ENCODE data around the gene KIAA0825. TPM values are rescaled to one million over a fixed set of nuclear protein-coding genes. Genes with fewer than 3 reads are reported as not detected.
A peak's percentile ranks its signal among the peaks of the same experiment; 100 is the strongest.

KIAA0825 gene
- total and polyA plus RNA-seq, 2 experiments from 2014 or later: 1.7 to 1.8 TPM

DNA sequence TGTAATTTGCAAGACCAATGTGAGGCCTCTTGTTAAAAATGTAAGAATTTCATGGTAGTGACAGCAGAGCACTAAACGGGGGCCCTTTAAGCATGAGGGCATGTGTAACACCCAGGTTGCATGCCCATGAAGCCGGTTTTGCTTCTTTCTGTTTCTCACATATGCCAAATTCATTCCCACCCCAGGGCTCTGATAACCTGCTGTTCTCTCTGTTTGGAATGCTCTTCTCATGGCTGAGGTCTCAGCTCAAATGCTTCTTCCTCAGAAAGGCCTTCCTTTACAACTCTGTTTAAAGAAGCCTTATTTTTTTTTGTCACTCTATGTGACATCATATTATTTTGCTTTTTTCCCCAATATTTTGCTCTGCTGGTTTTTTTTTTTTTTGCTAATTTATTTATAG is 369.0 kb downstream of the KIAA0825 start:
- Histone ChIP-seq H3K27ac (ENCODE audit: low read depth) (no peak overlapping the region), H3K4me2 (no peak overlapping the region), H3K79me2 (replicated peaks; ENCODE audit: insufficient read depth) (peaks cover 44% of the 10 kb centered on the region), H3K27me3 (ENCODE audit: insufficient read depth) (no peaks in the 10 kb centered on the region), H3K9me2 (ENCODE audit: insufficient read depth) (no peaks in the 10 kb centered on the region), H4K20me1 (replicated peaks; ENCODE audit: insufficient read depth) (no peaks in the 10 kb centered on the region; the same call in 1 of the 2 replicates), H3K4me3 (no peak overlapping the region), H3K36me3 (ENCODE audit: insufficient read depth) (no peaks in the 10 kb centered on the region), H3F3A (replicated peaks; ENCODE audit: low read depth) (no peaks in the 10 kb centered on the region), H3K4me1 (ENCODE audit: insufficient read depth) (peaks cover 29% of the 10 kb centered on the region), H2AFZ (no peak overlapping the region)
- no peak for TF ChIP-seq CREB1 (CRISPR knock-in tag; IDR thresholded peaks at IDR 0.05; ENCODE audit: low read depth)
- TF ChIP-seq, protein P1, sequence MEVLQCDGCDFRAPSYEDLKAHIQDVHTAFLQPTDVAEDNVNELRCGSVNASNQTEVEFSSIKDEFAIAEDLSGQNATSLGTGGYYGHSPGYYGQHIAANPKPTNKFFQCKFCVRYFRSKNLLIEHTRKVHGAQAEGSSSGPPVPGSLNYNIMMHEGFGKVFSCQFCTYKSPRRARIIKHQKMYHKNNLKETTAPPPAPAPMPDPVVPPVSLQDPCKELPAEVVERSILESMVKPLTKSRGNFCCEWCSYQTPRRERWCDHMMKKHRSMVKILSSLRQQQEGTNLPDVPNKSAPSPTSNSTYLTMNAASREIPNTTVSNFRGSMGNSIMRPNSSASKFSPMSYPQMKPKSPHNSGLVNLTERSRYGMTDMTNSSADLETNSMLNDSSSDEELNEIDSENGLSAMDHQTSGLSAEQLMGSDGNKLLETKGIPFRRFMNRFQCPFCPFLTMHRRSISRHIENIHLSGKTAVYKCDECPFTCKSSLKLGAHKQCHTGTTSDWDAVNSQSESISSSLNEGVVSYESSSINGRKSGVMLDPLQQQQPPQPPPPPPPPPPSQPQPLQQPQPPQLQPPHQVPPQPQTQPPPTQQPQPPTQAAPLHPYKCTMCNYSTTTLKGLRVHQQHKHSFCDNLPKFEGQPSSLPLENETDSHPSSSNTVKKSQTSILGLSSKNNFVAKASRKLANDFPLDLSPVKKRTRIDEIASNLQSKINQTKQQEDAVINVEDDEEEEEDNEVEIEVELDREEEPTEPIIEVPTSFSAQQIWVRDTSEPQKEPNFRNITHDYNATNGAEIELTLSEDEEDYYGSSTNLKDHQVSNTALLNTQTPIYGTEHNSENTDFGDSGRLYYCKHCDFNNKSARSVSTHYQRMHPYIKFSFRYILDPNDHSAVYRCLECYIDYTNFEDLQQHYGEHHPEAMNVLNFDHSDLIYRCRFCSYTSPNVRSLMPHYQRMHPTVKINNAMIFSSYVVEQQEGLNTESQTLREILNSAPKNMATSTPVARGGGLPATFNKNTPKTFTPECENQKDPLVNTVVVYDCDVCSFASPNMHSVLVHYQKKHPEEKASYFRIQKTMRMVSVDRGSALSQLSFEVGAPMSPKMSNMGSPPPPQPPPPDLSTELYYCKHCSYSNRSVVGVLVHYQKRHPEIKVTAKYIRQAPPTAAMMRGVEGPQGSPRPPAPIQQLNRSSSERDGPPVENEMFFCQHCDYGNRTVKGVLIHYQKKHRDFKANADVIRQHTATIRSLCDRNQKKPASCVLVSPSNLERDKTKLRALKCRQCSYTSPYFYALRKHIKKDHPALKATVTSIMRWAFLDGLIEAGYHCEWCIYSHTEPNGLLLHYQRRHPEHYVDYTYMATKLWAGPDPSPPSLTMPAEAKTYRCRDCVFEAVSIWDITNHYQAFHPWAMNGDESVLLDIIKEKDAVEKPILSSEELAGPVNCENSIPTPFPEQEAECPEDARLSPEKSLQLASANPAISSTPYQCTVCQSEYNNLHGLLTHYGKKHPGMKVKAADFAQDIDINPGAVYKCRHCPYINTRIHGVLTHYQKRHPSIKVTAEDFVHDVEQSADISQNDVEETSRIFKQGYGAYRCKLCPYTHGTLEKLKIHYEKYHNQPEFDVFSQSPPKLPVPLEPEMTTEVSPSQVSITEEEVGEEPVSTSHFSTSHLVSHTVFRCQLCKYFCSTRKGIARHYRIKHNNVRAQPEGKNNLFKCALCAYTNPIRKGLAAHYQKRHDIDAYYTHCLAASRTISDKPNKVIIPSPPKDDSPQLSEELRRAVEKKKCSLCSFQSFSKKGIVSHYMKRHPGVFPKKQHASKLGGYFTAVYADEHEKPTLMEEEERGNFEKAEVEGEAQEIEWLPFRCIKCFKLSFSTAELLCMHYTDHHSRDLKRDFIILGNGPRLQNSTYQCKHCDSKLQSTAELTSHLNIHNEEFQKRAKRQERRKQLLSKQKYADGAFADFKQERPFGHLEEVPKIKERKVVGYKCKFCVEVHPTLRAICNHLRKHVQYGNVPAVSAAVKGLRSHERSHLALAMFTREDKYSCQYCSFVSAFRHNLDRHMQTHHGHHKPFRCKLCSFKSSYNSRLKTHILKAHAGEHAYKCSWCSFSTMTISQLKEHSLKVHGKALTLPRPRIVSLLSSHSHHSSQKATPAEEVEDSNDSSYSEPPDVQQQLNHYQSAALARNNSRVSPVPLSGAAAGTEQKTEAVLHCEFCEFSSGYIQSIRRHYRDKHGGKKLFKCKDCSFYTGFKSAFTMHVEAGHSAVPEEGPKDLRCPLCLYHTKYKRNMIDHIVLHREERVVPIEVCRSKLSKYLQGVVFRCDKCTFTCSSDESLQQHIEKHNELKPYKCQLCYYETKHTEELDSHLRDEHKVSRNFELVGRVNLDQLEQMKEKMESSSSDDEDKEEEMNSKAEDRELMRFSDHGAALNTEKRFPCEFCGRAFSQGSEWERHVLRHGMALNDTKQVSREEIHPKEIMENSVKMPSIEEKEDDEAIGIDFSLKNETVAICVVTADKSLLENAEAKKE (CRISPR knock-in tag; IDR thresholded peaks at IDR 0.05): peak; percentile 73; the same call in 1 of the 2 replicates
- no peak for TF ChIP-seq ZNF331 (CRISPR knock-in tag; IDR thresholded peaks at IDR 0.05; ENCODE audit: low read depth)
- TF ChIP-seq, protein P2, sequence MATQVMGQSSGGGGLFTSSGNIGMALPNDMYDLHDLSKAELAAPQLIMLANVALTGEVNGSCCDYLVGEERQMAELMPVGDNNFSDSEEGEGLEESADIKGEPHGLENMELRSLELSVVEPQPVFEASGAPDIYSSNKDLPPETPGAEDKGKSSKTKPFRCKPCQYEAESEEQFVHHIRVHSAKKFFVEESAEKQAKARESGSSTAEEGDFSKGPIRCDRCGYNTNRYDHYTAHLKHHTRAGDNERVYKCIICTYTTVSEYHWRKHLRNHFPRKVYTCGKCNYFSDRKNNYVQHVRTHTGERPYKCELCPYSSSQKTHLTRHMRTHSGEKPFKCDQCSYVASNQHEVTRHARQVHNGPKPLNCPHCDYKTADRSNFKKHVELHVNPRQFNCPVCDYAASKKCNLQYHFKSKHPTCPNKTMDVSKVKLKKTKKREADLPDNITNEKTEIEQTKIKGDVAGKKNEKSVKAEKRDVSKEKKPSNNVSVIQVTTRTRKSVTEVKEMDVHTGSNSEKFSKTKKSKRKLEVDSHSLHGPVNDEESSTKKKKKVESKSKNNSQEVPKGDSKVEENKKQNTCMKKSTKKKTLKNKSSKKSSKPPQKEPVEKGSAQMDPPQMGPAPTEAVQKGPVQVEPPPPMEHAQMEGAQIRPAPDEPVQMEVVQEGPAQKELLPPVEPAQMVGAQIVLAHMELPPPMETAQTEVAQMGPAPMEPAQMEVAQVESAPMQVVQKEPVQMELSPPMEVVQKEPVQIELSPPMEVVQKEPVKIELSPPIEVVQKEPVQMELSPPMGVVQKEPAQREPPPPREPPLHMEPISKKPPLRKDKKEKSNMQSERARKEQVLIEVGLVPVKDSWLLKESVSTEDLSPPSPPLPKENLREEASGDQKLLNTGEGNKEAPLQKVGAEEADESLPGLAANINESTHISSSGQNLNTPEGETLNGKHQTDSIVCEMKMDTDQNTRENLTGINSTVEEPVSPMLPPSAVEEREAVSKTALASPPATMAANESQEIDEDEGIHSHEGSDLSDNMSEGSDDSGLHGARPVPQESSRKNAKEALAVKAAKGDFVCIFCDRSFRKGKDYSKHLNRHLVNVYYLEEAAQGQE (IDR thresholded peaks at IDR 0.05; ENCODE audit: unreplicated experiment): no peak
- TF ChIP-seq EZH2phosphoT487 (IDR thresholded peaks at IDR 0.05; ENCODE audit: unreplicated experiment): no peak
- TF ChIP-seq, protein P3, sequence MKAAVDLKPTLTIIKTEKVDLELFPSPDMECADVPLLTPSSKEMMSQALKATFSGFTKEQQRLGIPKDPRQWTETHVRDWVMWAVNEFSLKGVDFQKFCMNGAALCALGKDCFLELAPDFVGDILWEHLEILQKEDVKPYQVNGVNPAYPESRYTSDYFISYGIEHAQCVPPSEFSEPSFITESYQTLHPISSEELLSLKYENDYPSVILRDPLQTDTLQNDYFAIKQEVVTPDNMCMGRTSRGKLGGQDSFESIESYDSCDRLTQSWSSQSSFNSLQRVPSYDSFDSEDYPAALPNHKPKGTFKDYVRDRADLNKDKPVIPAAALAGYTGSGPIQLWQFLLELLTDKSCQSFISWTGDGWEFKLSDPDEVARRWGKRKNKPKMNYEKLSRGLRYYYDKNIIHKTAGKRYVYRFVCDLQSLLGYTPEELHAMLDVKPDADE (IDR thresholded peaks at IDR 0.05): no peak
- no peak for TF ChIP-seq POLR2AphosphoS5 (IDR thresholded peaks at IDR 0.05; ENCODE audit: low read depth)
- H3K27ac Mint-ChIP-seq: peak overlapping the region; percentile 22; the same call in 1 of the 2 replicates
- H3K4me1 Mint-ChIP-seq: peaks cover 29% of the 10 kb centered on the region
- H3K4me3 Mint-ChIP-seq: no peak overlapping the region
- no peaks in the 10 kb centered on the region for H3K9me3 Mint-ChIP-seq
- DNase-seq (ENCODE audit: low spot score): peak; percentile 37
- peaks cover 2% of the 10 kb centered on the region for H3K27me3 Mint-ChIP-seq (ENCODE audit: insufficient read depth, low read depth, poor library complexity)
- ATAC-seq: peak; percentile 81
- H3K36me3 Mint-ChIP-seq (ENCODE audit: low read depth): no peaks in the 10 kb centered on the region

All from GM23338 (cell line).